SU-DHL-6 (cell line): Measurements from ENCODE around the gene CASP10.

ENCODE experiments used
- H2AFZ ChIP-seq: fragments of 200-600 bp; sonication (generic); 2 replicates; pipeline ENCODE4 v1.6.1; 2014; ENCODE audit warnings: low read depth, mild to moderate bottlenecking, moderate library complexity, mixed read lengths, antibody characterized with exemption, low read length; ENCODE audit not compliant: severe bottlenecking
- H3F3A ChIP-seq: fragments of 200-600 bp; shearing (Covaris generic); 2 replicates; pipeline ENCODE4 v1.6.0; 2016; ENCODE audit warnings: antibody characterized with exemption, mild to moderate bottlenecking; ENCODE audit not compliant: insufficient read depth
- H3K27ac ChIP-seq: fragments of 200-600 bp; sonication (generic); 2 replicates; pipeline ENCODE4 v1.5.1; 2016; ENCODE audit warnings: low read depth, mild to moderate bottlenecking, low read length, moderate library complexity, mixed read lengths
- H3K27me3 ChIP-seq: fragments of 200-600 bp; sonication (generic), shearing (Covaris generic); 2 replicates; pipeline ENCODE4 v1.6.0; 2014; ENCODE audit warnings: mild to moderate bottlenecking, low read length
- H3K36me3 ChIP-seq: fragments of 200-600 bp; sonication (generic); 2 replicates; pipeline ENCODE4 v1.6.1; 2014; ENCODE audit warnings: mild to moderate bottlenecking, low read length, mixed read lengths
- H3K4me2 ChIP-seq: fragments of 300-600, 200-600 bp; shearing (Covaris generic), sonication (generic); 2 replicates; pipeline ENCODE4 v1.6.0; 2014; ENCODE audit warnings: low read length, low read depth, mild to moderate bottlenecking; ENCODE audit not compliant: poor library complexity, severe bottlenecking
- H3K4me3 ChIP-seq: fragments of 200-600 bp; sonication (generic); 2 replicates; pipeline ENCODE4 v1.5.1; 2014; ENCODE audit warnings: antibody characterized with exemption, low read length, mild to moderate bottlenecking, mixed read lengths; ENCODE audit not compliant: insufficient read depth, poor library complexity, severe bottlenecking
- H3K79me2 ChIP-seq: fragments of 200-600 bp; sonication (generic); 2 replicates; pipeline ENCODE4 v1.6.1; 2014; ENCODE audit warnings: mild to moderate bottlenecking, low read length, moderate library complexity; ENCODE audit not compliant: insufficient read depth
- H3K9ac ChIP-seq: fragments of 200-600 bp; sonication (generic); 2 replicates; pipeline ENCODE4 v1.7.0; 2014; ENCODE audit warnings: mild to moderate bottlenecking, low read length
- H3K9me2 ChIP-seq: fragments of 200-600 bp; sonication (generic); replicated peaks from 2 replicates; pipeline ENCODE4 v1.6.1; 2014; ENCODE audit warnings: low read length; ENCODE audit not compliant: insufficient read depth
- H3K9me3 ChIP-seq: fragments of 200-600 bp; sonication (generic); 2 replicates; pipeline ENCODE4 v1.6.1; 2014; ENCODE audit warnings: low read length, mixed read lengths; ENCODE audit not compliant: insufficient read depth
- H4K20me1 ChIP-seq: fragments of 200-600 bp; sonication (generic); 2 replicates; pipeline ENCODE4 v1.6.1; 2014; ENCODE audit warnings: low read depth, mild to moderate bottlenecking, antibody characterized with exemption, low read length, moderate library complexity, mixed read lengths
- EZH2phosphoT487 ChIP-seq: fragments of 200-600 bp; sonication (generic), shearing (Covaris generic); conservative IDR thresholded peaks from 2 replicates; pipeline ENCODE4 v1.6.1; 2018; ENCODE audit warnings: mild to moderate bottlenecking, antibody characterized with exemption, low read length, moderate library complexity, mixed read lengths
- TF ChIP-seq, protein P1 (sequence below): fragments of 200-600 bp; sonication (generic); IDR thresholded peaks from one replicate; pipeline ENCODE4 v1.5.1; 2017; ENCODE audit warnings: antibody characterized with exemption, mild to moderate bottlenecking, low read length, moderate library complexity; ENCODE audit not compliant: insufficient read depth, poor library complexity, severe bottlenecking

The CASP10 gene

DNA sequence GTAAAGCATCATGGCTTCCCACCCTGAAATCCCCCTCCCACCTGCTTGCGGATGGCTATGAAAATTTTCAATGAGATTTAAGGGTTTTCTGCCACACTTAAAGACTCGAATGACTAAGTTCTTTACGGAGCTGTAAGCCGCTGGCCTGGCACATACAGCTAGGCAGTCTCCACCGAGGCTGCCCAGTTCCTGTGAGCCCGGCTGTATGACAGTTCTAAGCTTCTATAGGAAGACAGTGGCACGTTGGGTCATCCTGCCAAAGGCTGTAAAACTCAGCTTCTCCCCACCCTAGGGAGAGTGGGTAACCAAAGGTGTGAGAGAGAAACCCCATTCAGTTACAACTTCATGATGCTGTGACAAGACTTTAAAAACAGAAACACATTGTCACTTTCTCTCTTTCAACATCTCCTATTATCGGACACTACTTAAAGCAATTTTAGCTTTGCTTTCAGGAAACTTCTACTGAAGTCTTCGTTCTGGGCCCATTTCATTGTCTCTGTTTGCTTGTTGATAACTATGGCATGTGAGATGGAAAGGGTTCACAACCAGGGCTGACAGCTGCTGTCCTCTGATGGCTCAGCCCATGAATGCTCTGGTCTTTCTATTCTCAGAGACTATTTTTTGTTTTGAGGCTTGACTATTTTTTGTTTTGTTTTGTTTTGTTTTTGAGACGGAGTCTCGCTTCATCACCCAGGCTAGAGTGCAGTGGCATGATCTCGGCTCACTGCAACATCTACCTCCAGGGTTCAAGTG, 84.5 kb downstream of the CASP10 start:
- H3K4me3 ChIP-seq: no peak overlapping the region
- no peaks in the 10 kb centered on the region for H4K20me1 ChIP-seq
- TF ChIP-seq, protein P1, sequence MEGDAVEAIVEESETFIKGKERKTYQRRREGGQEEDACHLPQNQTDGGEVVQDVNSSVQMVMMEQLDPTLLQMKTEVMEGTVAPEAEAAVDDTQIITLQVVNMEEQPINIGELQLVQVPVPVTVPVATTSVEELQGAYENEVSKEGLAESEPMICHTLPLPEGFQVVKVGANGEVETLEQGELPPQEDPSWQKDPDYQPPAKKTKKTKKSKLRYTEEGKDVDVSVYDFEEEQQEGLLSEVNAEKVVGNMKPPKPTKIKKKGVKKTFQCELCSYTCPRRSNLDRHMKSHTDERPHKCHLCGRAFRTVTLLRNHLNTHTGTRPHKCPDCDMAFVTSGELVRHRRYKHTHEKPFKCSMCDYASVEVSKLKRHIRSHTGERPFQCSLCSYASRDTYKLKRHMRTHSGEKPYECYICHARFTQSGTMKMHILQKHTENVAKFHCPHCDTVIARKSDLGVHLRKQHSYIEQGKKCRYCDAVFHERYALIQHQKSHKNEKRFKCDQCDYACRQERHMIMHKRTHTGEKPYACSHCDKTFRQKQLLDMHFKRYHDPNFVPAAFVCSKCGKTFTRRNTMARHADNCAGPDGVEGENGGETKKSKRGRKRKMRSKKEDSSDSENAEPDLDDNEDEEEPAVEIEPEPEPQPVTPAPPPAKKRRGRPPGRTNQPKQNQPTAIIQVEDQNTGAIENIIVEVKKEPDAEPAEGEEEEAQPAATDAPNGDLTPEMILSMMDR: no peak
- no peak for TF ChIP-seq EZH2phosphoT487
- no peak overlapping the region for H2AFZ ChIP-seq
- H3K36me3 ChIP-seq: no peaks in the 10 kb centered on the region
- H3K27ac ChIP-seq: no peak overlapping the region
- H3F3A ChIP-seq: no peaks in the 10 kb centered on the region
- no peaks in the 10 kb centered on the region for H3K27me3 ChIP-seq
- H3K4me2 ChIP-seq: no peak overlapping the region
- H3K79me2 ChIP-seq: peaks cover 51% of the 10 kb centered on the region
- H3K9me2 ChIP-seq: no peaks in the 10 kb centered on the region
- H3K9me3 ChIP-seq: no peaks in the 10 kb centered on the region
- no peak overlapping the region for H3K9ac ChIP-seq

DNA sequence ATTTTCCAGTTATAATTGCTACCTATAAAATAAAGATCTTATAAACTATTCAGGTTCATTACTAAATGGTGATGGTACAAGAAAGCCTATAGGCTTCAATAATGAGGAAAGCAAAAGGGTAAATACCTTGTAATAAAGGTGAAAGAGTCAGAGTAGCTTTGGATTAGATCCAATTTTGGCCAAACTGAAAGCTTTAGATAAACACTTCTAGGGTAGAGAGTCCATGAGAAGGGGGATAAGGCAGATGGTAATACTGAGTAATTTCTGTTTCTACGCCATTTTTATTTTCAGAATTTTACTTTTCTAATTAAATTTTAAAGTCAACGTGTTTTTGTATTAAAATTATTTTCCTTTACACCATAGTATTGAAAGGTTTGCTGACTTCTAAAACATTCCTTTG, 86.8 kb downstream of the CASP10 start:
- TF ChIP-seq, protein P1: no peak
- no peak for TF ChIP-seq EZH2phosphoT487
- no peak overlapping the region for H3K9ac ChIP-seq
- no peaks in the 10 kb centered on the region for H3F3A ChIP-seq
- peaks cover 8% of the 10 kb centered on the region; the same call in 1 of the 2 replicates for H3K36me3 ChIP-seq
- H4K20me1 ChIP-seq: no peaks in the 10 kb centered on the region
- H3K4me3 ChIP-seq: no peak overlapping the region
- H3K9me2 ChIP-seq: no peaks in the 10 kb centered on the region
- H3K79me2 ChIP-seq: peaks cover 28% of the 10 kb centered on the region
- H3K4me2 ChIP-seq: no peak overlapping the region
- H3K9me3 ChIP-seq: no peaks in the 10 kb centered on the region
- no peak overlapping the region for H3K27ac ChIP-seq
- H3K27me3 ChIP-seq: no peaks in the 10 kb centered on the region
- H2AFZ ChIP-seq: no peak overlapping the region

DNA sequence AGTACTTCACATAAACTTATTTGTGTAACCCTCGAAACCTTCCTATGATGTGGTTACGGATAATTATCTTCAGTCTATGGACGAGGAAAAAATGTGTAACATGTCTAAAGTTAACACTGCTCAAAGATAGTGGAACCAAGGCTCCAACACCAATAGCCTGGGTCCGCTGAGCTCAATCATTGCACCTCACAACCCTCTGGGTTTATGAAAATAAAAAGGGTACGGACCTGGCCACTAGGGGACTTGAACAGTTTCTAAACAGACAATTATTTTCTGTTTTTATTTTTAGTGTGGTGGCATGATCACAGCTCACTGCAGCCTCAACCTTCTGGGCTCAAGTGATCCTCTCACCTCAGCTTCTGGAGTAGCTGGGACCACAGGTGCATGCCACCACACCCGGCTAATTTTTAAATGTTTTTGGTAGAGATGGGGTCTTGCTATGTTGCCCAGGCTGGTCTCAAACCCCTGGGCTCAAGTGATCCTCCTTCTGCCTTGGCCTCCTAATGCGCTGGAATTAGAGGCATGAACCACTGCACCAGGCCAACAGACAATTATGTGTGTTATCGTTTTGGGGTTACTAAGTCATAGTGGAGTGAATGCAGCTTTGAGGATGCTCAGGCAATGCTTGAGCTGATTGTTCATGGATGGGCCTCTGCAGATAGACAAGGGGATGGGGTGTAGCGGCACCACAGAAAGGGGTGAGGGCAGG, 87.5 kb downstream of the CASP10 start:
- Histone ChIP-seq H3K4me3 (no peak overlapping the region), H4K20me1 (no peaks in the 10 kb centered on the region), H3K79me2 (peaks cover 21% of the 10 kb centered on the region), H3K9me2 (no peaks in the 10 kb centered on the region), H3K4me2 (no peak overlapping the region), H3K9ac (no peak overlapping the region), H3K36me3 (peaks cover 8% of the 10 kb centered on the region; the same call in 1 of the 2 replicates), H3K27me3 (no peaks in the 10 kb centered on the region), H3F3A (no peaks in the 10 kb centered on the region), H3K9me3 (no peaks in the 10 kb centered on the region), H3K27ac (no peak overlapping the region), H2AFZ (no peak overlapping the region)
- no peak for TF ChIP-seq EZH2phosphoT487
- TF ChIP-seq, protein P1: no peak
